ENCODE measurements around the gene DTNB.
A peak's percentile ranks its signal among the peaks of the same experiment; 100 is the strongest.

The DTNB gene

DNA sequence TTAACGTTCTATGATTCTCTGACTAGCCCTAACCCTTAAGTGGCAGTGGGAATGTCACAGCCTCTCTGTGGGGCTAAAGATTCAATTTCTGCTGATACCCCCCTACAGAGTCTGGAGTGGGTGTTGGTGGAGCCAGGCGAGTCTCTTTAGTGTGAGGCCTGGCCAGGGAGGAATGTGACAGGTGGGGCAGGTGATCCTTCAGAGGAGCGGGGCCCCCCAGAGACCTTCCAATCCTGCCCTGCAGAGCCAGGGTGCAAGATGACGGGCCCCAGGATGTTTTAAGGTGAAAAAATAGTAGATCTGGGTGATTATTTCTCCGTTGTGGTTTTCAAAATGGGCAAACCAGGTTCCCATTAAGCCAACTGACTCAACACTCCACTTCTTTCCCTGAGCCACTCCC is 303.5 kb downstream of the DTNB start:
- DNase-seq (ENCODE audit: low spot score): no peak

DNA sequence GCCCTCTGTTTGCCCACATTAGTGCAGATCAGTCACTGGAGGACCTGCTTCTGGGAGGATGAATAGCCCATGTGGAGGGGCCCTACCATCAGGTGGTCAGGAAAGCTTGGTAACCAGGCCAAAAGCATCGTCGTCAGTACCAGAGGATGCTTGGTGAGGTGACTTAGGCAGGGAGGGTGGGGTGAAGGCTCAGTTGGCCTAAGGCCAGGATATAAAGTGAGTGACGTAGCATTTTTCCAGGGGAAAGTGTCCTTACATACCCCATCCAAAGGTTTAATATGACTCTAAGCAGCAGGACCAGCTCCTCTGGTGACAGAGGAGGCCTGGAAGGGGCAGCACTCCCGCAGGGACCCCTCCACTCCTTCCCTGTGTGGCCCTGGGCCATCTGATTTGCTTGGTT is 303.9 kb downstream of the DTNB start:
- no peak for DNase-seq (ENCODE audit: low spot score)

DNA sequence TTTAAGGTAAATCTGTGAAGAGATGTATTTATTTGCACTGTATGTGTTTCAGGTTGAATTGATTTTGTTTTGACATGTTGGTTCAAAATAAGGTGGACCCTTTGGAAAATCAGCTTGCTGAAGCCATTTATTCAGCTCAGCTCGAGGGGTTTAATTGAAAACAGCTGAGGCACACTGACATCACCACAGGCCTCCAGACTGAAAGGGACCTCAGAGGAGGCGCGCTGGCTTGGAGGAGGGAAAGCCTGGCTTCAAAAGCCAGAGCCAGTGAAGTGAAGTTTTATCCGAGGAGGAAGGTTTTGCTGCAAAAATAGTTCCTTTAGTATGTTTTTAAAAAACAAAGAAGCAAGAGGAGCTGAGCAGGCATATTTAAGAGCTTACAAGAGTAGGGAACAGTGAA is 304.7 kb downstream of the DTNB start:
- peak; percentile 69 for DNase-seq (ENCODE audit: low spot score)

DNA sequence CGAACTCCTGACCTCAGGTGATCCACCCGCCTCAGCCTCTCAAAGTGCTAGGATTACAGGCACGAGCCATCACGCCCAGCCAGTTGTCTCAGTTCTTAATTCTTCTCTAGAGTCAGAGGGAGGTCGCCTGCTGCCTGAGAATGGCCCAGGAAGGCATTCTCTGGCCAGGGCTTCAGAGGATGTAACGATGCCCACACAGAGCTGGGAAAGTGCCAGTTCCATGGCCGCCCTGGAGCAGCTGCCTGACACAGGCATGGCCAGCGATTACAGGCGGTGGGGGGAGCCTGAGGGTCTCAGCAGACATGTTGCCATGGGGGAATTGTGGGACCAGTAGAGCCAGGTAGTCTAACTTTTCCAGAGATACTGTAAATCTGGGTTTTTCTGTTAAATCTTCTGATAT is 306.1 kb downstream of the DTNB start:
- DNase-seq (ENCODE audit: low spot score): no peak

DNA sequence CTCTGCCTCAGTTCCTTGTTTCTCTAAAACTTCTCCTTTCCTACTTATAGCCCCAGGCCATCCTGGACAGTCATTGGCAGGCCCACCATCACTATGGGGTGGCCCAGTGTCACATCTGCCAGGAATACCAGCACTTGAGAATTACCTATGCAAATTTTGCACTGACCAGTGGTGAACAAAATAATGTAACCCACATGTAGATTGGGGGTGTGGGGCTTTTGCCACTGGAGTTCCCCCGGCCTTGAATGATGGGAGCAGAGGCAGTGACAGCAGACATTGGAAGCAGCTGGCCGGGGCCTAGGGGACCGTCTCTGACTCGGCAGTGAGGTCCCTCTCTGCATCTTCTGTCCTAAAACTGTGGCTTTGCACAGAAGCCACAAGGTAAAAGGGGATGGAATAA is 306.7 kb downstream of the DTNB start:
- DNase-seq (ENCODE audit: low spot score): no peak

DNA sequence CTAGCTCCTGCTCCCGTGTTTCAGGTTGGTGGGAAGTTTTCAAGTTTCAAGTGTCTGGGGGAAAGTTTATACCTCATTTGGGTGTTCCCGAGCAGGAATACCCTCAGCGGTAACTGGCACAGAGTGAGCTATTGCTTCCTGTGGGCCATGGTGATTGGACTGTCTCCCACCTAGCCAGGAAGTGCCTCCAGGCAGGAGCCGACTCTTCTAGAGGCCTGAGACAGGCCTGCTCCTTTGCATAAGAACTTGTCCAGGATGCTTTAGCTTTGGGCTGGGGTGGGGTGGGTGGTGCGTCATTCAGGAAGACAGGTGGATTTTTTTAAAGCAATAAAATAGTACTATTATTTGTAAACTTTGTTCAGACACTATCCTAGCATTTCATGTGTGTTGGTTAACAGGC is 308.1 kb downstream of the DTNB start:
- no peak for DNase-seq (ENCODE audit: low spot score)

DNA sequence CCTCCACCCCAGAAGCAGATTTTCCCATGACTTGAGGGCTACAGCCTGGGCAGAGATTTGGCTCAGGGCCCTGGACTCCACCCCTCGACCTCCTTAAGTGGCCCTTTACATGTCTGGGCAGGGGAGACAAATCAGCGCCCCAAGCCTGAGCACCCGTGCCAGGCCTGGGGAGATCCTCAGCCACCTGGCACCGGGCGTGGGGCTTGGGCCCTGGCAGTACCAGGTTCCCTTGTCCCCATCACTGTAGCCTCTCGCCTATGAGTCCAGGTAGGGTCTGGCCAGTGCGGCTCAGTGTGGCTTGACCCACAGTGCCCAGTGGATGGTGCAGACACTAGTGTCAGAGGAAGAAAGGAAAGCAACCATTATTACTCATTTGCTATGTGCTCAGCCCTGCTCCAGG is 309.6 kb downstream of the DTNB start:
- DNase-seq (ENCODE audit: low spot score): no peak

DNA sequence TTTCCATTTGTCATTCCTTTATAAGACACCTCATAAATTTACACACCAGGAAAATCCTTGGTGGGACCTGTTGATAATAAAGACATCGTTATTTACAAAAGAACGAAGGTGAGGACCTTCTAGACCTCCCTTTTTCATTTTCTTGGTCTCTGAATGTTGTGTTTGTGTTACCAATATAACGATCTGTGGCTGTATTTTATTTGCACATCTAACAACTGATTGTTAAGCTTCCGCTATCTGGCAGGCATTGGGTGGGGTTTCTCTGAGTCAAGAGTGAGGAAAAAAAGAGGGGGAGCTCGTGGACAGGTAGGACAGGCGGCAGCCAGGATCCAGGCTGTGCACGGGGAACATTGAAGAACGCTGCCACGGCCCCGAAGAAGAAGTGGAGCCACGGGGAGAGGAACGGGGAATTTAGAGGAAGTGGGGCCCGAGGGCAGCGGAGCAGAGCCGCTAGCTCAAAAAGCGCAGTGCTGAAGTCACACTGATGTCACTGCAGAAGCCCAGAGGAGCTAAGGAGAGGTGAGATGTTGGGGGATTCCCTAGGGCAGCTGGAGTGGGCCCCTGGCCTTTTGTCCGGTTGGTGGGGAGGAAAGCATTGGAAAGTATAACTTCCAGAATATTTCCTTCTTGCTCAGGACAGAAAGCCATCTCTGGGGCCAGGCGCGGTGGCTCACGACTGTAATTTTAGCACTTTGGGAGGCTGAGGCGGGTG is 310.8 kb downstream of the DTNB start:
- no peak for DNase-seq (ENCODE audit: low spot score)

DNA sequence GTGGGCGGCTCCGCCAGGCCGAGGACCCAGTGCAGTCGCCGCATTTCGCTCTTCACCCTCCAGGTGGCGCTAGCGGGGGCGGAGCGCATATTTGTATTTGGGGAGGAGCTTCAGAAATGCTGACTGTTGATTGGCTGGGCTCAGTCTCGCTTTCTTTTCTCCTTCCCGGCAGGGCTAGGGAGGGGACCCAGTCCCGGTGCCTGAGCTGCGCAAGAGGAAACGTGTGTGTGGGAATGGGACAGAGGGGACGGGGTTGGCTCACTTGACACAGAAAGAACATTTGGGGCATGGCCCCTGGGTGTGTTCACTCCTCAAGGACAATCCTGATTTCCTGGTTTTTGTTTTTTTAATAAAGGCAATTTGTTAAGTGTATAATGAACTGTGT is 311.3 kb downstream of the DTNB start:
- peak; percentile 96 for DNase-seq (ENCODE audit: low spot score)

DNA sequence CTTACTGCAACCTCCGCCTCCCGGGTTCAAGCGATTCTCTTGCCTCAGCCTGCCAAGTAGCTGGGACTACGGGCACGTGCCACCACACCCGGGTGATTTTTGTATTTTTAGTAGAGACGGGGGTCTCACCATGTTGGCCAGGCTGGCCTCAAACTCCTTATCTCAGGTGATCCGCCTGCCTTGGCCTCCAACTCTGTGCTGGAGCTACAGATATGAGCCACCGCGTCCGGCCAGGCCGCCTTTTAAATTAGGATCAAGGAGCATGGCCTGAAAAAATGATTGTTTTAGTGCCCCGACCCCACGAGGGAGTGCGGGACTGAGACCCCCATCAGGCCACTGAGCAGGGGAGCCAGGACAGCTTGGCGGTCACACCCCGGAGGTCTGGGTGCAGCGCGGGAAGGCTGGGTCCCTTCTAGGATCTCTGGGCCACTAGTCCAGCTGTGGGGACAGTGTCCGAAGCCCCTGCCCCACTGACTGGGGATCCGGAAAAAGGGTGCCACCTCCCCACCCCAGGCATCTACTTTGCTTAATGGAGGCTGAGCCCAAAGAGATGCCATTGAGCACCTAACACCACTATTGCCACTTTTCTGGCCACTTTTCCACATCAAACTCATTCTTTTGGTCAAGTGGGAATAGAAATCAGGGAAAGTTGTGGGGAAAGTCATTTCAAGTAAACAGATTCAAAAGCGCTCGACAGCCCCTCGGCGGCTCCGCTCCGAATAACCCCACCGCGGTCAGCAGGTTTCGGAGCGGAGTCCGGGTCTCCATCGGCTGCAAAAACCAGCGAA is 311.9 kb downstream of the DTNB start:
- no peak for DNase-seq (ENCODE audit: low spot score)

DNA sequence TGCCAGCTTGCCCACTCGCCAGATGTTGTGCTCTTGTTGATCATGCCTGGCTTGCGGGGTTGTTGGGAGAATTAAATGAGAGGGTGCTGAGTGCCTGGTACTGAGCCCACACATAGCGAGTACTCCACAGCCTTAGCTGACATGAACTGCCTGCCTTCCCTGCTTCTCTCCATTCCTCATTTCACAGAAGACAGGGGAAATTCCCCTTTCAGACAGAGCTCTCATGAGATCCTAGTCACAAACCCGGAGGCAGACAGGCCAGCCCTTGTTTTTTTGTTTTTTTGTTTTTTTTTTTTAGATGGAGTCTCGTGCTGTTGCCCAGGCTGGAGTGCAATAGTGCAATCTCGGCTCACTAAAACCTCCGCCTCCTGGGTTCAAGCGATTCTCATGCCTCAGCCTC is 314.5 kb downstream of the DTNB start:
- no peak for DNase-seq (ENCODE audit: low spot score)

DNA sequence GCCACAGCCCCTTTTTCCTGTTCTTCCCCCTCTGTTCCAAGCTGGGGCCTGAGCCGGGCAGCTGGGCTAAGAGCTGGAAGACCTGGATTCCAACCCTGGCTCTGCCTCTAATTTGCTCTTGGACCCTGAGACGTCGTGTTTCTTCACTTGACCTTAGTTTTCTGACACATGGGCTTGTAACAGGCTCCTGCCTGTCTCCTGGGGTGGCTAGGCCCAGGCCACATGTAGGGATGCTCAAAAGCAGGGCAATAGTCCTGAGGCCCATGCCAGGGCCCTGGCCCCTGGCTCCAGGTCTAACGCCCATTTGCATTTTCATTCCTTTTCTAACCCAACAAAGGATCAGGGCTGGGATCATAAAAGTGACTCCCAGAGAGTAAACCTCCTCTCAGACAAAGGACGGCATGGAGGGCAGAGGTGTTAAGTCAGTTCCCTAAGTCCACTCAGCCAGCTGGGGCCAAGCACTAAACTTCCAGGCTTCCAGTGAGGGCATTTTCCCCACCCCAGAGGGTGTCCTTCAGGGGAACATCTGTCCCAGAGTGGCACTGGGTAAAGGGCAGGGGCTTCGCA is 315.0 kb downstream of the DTNB start:
- DNase-seq (ENCODE audit: low spot score): no peak

DNA sequence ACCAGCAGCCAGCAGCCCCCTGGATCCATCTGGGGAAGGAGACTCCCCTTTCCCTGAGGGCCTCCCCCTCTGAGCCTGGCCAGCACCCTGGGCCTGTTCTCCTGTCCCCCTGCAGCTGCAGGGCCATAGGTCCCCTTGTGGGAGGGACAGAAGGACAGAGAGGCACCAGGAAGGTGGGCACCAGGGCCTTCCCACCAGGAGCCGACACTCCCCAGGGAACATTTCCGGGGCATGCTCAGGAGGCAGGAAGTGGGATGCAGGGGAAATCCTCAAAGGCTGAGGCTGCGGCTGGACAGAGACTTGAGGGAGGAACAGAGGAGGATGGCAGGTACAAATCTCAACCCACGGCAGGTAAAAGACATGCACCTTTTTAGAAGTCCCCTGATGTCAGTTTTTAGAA is 317.3 kb downstream of the DTNB start:
- DNase-seq (ENCODE audit: low spot score): no peak

DNA sequence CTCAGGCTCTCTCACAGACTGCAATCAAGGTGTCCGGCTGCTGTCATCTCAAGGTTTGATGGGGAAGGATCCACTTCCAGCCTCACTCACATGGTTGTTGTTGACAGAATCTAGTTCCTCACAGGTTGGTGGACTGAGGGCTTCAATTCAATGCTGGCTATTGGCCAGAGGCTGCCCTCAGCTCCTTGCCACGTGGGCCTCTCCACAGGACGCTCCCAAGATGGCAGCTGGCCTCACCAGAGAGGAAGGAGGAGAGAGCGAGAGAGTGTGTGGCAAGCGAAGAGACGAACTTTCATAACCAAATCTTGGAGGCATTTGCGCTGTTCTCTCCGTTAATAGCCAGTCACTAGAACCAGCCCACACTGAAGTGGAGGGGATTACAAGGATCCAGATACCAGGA is 318.1 kb downstream of the DTNB start:
- no peak for DNase-seq (ENCODE audit: low spot score)

DNA sequence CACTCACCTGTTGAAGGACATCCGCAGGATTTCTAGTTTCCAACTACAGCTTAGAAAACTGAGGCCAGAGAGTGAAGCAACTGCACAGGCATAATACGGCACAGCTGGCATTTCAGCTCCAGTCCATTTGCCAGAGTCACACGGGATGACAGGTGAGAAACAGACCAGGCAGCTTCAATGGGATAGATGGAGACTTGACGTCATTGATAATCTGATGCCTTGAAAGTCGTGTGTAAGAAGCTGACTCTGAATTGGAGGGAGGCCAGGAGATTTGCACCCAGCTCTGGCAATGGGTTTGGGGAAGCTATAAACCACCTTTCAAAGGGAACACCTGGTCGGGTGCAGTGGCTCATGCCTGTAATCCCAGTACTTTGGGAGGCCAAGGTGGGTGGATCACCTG is 319.3 kb downstream of the DTNB start:
- no peak for DNase-seq (ENCODE audit: low spot score)

DNA sequence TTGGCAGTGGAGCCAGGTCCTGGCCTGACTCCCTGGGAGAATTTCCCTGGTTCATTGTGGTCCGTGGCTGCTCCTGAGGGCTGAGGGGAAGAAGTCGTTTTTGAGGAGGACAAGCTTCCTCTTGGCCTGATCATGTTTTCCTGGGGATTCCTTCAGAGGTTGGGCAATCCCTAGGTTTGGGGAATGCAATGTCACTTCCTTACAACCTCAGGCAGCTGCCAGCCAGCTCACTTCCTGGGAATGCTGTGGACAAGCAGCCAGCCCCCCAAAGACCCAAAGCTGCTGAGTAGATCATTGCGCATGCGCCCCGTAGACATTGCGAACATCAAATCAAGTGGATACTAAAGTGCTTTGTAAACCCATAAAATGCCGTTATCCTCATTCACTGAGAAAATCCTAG is 324.0 kb downstream of the DTNB start:
- peak; percentile 78 for DNase-seq (ENCODE audit: low spot score)

DNA sequence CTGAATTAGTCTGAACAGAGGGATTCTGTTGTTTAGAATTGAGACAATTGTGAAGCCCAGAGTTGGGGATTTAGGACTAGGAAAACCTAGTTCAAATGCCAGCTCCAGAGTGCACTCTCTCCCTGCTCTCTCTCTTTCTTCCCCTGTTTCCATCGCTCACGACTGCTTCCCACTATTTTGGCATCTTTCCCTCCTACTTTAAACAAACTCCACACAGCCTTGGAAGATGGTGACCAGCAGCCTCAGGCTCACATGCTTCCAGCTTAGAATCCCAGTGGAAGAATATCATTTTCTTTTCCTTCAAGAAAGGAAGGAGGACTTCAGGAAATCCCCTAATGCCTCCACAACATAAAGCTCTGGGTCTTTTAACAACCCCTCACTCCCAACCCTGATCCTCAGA is 325.5 kb downstream of the DTNB start:
- DNase-seq (ENCODE audit: low spot score): no peak

DNA sequence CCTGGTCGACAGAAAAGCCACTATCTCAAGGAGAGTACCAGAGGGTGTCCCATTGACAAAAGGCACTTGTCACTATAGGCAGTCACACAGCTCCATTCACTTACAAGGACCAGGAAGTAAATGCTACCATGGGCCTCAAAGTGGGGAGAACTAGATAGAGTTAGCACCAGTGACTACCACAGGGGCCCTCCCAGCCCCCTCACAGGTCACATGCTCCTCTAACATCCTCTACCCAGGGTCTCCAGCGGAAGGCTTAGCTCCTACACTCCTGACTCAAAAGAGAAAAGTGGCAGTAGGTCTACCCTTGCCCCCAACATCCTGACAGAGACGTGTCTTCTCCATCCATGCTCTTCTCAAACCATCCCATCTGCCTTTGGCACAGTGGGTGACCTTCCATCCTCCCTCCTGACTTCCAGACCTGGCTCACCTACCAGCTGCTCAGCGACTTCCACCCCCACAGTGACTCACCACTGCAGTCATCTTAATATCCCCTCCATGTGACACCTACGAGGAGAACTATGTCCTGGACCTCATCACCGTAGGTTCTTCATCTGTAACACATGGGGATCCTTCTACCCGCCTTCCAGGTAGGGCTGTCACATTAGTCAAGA is 326.1 kb downstream of the DTNB start:
- DNase-seq (ENCODE audit: low spot score): no peak

DNA sequence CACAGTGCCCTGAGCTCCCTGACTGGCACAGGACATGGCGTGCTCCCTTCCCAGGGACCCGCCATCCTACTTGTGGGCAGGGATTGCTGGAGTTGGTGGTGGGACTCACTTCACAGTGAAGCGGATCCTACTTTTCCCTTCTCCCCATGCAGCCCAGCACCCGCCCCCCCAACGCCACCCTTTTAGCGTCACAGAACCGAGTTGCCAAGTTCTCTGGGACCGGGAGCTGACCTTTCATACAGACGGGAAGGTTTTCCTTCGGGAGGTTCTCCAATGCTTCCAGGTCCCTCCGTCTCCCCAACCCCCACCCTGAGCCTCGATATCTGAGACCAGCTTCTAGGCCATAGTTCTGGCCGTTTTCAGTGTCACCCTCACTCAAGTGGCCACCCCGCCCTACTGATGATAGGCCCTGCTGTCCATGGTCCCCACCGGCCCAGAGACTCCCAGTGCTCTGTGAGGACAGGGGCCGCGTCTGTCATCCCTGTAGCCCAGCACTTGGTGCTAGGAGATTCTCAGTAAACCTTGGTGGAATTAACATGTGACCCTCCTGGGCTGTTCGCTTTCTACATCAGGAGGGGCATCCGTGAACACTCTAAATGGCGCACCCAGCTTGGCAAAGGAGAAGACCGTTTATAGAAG is 330.1 kb downstream of the DTNB start:
- DNase-seq (ENCODE audit: low spot score): no peak

DNA sequence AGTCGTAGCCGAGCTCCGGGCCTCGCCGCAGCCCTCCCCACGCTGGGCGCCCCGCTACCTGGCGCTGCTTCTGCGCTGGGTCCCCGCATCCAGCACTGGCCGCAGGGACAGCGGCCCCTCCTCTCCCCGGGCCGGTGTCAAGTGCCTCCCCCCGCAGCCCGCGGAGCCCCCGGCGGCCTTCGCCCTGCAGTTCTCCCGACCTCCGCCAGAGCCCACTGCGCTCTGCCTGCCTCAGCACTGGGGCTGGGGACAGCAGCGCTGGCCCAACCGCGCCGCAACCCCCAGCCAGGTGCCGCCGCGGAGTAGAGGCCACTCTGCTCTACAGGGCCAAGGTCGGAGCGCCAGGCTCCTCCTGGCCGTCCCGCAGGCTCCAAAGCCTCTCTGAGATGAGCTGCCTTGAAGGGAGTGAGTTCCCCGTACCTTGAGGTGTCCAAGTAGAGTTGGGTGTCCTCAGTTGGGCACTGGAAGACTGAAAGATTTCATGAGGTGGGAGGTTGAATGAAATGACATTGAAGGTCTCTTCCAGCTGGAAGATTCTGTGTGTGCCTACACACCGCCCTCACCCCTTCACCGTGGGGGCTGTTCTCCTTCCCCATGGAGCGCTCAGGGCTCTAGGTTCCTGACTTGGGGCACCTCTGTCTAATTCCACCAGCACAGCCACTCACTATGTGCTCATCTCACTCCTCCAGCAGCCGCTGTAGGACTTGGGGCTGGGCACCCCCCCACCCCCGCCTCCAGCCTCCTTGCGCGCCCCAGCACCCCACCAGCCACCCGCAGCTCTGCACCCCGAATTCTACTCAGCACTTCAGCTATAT is 330.8 kb downstream of the DTNB start:
- peak; percentile 94 for DNase-seq (ENCODE audit: low spot score)

DNA sequence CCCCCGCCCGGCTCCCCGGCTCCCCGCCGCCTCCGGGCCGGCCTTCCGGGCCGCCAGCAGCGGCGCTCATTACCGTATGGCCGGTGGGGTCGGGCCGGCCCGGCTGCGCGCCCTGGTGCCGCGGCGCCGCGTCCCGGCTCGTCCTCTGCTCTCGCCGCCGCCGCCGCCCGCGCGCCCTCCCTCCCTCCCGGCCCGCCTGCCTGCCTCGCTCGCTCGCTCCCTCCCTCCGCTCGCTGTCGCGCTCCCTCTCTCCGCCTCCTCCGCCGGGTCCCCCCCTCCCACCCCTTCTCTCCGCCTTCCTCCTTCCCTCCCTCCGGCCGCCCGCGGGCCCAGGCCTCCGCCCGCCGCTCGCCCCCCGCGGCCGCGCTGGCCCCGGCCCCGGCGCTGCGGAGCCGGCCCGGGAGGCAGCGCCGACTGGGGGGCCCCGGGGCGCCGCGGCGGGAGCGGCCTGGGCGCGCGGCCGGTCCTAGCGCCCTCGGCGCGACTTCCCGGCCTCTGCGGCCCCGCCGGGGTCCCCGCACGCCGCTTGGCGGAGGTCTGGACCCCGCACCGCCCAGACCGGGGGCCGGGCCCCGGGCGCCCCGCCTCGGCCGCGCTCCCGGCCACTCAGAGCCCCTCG is 331.5 kb downstream of the DTNB start, which contains the start of gene DNMT3A:
Gene DNMT3A, minus strand, starts transcription at position 173 of the 619 bp plus-strand sequence. CDS start 27,941 bp downstream, outside the sequence.
- DNase-seq (ENCODE audit: low spot score): peak; percentile 90

Measured in AG20443 (cell line).